ENCODE data around the gene CLTCL1.

GRCh38 chr22:19167106-19167869 is 124.2 kb downstream of the CLTCL1 start:
- no peak for TF ChIP-seq ZNF274 (IDR thresholded peaks at IDR 0.05; ENCODE audit: borderline replicate concordance, low read depth, low read length)
- TF ChIP-seq CHCHD3 (CRISPR knock-in tag; IDR thresholded peaks at IDR 0.05) = no peak
- TF ChIP-seq ZFPM2 (CRISPR knock-in tag; IDR thresholded peaks at IDR 0.05) = no peak
- TF ChIP-seq E2F4 (CRISPR knock-in tag; IDR thresholded peaks at IDR 0.05; ENCODE audit: low read depth) = no peak
- TF ChIP-seq POLR2A (conservative IDR thresholded peaks at IDR 0.05) = no peak
- TF ChIP-seq FOXJ3 (CRISPR knock-in tag; IDR thresholded peaks at IDR 0.05) = no peak
- TF ChIP-seq CTCF (IDR thresholded peaks at IDR 0.05 in 2 of 3, conservative IDR thresholded peaks at IDR 0.05 in 1 of 3; ENCODE audit: insufficient read depth in 2 of 3, low read depth in 1 of 3, low read length in 3 of 3) = no peak
- TF ChIP-seq HMG20A (CRISPR knock-in tag; conservative IDR thresholded peaks at IDR 0.05) = no peak
- no peak for TF ChIP-seq SMAD4 (CRISPR knock-in tag; conservative IDR thresholded peaks at IDR 0.05)
- no peak for TF ChIP-seq ZBTB33 (CRISPR knock-in tag; IDR thresholded peaks at IDR 0.05)
- no peak for TF ChIP-seq EP300 (IDR thresholded peaks at IDR 0.05; ENCODE audit: low read length)
- no peak for TF ChIP-seq ZNF586 (CRISPR knock-in tag; conservative IDR thresholded peaks at IDR 0.05)
- no peak for TF ChIP-seq NKRF (IDR thresholded peaks at IDR 0.05; ENCODE audit: borderline replicate concordance)
- TF ChIP-seq EZH2 (IDR thresholded peaks at IDR 0.05; ENCODE audit: borderline replicate concordance, low read depth, low read length) = no peak
